ENCODE data around the gene DPH7.
"Not testable (repeated sequence)": the region's sequence is repeated elsewhere in the genome, so short reads cannot be mapped to it uniquely, and the experiment has no call there.

The DPH7 gene

GRCh38 chr9:137516144-137516917 is 62.4 kb downstream of the DPH7 start:
- no peak for DNase-seq

GRCh38 chr9:137515338-137515724 is 63.4 kb downstream of the DPH7 start:
- DNase-seq: no peak

DNA sequence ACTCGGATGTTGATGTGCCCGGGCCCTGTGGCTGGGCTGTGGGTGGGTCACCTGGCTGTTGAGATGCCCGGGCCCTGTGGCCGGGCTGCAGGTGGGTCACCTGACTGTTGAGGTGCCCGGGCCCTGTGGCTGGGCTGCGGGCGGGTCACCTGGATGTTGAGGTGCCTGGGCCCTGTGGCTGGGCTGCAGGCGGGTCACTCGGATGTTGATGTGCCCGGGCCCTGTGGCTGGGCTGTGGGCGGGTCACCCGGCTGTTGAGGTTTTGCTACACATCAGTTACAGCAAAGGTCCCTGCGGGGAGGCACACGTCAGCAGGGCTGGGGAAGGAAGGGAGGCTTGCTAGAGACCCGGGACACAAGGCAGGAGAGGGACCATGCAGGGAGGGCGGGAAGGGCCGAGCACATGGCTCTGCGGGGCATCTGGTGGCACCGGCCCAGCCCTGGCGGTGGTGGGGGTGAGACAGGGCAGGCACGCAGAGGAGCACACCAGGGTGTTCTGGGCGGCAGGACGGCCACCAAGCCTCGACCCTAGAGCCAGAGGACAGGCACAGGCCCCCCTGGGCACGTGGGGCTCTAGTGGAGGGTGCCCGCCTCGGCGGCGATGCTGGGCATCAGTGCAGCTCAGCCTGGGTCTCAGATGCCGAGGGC is 63.9 kb downstream of the DPH7 start:
- no peak for DNase-seq

DNA sequence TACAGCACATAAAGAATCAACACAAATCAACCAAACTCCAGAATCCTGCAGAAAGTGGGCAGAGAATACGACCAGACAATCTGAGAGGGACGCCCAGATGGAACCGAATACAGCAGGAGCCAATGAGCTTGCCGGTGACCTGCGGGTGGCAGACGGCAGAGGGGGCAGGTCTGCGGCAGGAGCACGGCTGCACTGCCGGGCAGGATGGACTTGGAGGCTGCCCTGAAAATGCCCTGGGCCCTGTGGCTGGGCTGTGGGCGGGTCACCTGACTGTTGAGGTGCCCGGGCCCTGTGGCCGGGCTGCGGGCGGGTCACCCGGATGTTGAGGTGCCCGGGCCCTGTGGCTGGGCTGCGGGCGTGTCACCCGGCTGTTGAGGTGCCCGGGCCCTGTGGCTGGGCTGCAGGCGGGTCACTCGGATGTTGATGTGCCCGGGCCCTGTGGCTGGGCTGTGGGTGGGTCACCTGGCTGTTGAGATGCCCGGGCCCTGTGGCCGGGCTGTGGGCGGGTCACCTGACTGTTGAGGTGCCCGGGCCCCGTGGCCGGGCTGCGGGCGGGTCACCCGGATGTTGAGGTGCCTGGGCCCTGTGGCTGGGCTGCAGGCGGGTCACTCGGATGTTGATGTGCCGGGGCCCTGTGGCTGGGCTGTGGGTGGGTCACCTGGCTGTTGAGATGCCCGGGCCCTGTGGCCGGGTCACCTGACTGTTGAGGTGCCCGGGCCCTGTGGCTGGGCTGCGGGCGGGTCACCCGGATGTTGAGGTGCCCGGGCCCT is 64.7 kb downstream of the DPH7 start:
- DNase-seq: not testable (repeated sequence)

GRCh38 chr9:137513136-137513535 is 65.6 kb downstream of the DPH7 start:
- DNase-seq: not testable (repeated sequence)

DNA sequence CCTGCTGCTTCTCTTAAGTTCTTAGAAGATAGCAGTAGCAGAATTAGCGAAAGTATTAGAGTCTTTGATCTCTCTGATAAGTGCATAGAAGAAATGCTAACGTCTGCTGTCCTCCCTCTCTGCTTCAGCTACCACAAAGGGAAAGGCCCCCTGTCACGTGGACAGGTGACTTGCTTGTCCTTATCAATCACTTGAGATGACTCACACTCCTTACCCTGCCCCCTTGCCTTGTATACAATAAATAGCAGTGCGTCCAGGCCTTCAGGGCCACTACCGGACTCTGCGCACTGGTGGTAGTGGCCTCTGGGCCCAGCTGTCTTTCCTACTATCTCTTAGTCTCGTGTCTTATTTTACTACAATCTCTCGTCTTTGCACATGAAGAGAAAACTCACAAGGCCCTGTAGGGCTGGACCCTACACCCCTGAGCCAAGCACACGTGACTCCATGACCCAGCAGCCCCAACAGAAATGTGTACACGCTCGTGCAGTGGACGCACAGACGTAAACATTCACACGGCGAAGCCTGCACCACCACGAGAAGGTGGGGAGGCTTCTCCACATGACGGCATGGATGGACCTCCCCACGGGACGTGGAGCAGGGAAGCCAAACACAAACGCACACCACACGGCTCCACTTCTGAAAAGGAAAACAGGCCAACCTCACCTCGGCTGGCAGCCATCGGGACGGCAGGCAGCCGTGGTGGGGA is 66.8 kb downstream of the DPH7 start:
- no peak for DNase-seq

GRCh38 chr9:137511126-137511525 is 67.6 kb downstream of the DPH7 start:
- DNase-seq: not testable (repeated sequence)

- no peak for DNase-seq
These were observed 69.5 kb downstream of the DPH7 start for GRCh38 chr9:137509198-137509597.

DNA sequence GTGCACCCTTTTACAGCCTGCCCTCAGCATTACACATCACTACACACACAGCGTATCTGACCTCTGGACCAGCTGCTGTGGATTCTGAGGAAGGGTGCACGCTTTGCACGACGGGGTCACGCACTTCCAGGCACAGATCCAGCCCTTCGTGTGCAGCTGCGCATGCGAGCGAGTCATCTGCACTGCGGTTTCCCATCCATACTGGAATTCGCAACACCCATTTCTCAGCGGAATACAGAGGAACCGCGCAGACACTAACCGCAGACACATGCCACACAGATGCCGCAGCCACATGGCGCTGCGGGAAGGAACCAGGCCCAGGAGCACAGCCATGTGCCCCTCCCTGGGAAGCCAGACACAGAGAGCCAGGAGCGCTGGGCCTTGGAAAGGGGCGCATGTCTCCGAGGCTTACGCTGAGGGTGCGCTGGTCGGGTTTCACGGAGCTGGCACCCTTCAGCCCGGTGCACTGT is 72.0 kb downstream of the DPH7 start:
- no peak for DNase-seq

DNA sequence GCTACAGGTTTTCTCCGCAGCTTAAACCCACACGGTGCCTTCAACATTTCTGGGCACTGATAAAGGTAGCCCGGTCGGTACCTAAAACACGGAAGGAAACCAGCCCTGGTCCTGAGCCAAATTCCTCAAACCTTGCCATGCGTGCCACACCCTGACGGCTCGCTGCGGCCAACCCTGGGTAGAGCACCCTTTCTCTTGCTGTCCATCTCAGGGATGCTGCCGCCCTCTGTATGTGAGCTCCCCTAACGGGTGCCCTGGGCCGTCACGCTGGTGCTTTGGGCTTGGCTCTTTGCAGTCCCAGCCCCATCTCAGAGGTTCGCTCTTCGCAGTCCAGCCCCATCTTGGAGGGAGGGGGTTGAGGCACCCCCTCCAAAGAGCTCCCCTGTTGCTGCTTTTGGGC is 72.5 kb downstream of the DPH7 start:
- no peak for DNase-seq

GRCh38 chr9:137505421-137506140 is 73.1 kb downstream of the DPH7 start:
- no peak for DNase-seq
